Kidney (tissue), 14 donors: ENCODE results near the gene PLAU. TPM values are rescaled to one million over a fixed set of nuclear protein-coding genes. Genes with fewer than 3 reads are reported as not detected.
A peak's percentile ranks its signal among the peaks of the same experiment; 100 is the strongest.

Experiments used
- DNase-seq, 5 donors: peaks; one replicate each; pipeline ENCODE4 v3.0.0-alpha.2; 2013 to 2020
- FAIRE-seq: peaks from 2 replicates; lab custom pipeline; 2012; peaks lifted over from hg19 to GRCh38; lab: Jason Lieb, UNC
- H3K27ac ChIP-seq, 2 donors: one replicate each; pipeline ENCODE4 v1.7.0; 2013; ENCODE audit warnings: low read depth in 2 of 2, low read length in 2 of 2, inconsistent platforms in 1 of 2
- H3K27me3 ChIP-seq: one replicate; pipeline ENCODE4 v1.7.1; 2013; ENCODE audit warnings: low read length, inconsistent platforms; ENCODE audit not compliant: control insufficient read depth, insufficient read depth
- H3K36me3 ChIP-seq, 3 donors: one replicate each; pipeline versions ENCODE4 v1.7.0 to v1.7.1; 2013; ENCODE audit warnings: low read length in 3 of 3, control low read depth in 1 of 3, inconsistent platforms in 1 of 3; ENCODE audit not compliant: insufficient read depth in 3 of 3, control insufficient read depth in 2 of 3
- H3K4me1 ChIP-seq, 3 donors: one replicate each; pipeline versions ENCODE4 v1.7.0 to v1.7.1; 2013; ENCODE audit warnings: low read length in 3 of 3, inconsistent platforms in 1 of 3, low read depth in 1 of 3; ENCODE audit not compliant: control insufficient read depth in 2 of 3, insufficient read depth in 2 of 3
- H3K4me3 ChIP-seq, 3 donors: one replicate each; pipeline versions ENCODE4 v1.7.0 to v1.8.1; 2013; ENCODE audit warnings: low read length in 3 of 3, control low read depth in 1 of 3, inconsistent platforms in 1 of 3
- H3K9ac ChIP-seq, 3 donors: one replicate each; pipeline versions ENCODE4 v1.7.0 to v1.7.1; 2013; ENCODE audit warnings: low read length in 3 of 3, control low read depth in 1 of 3, inconsistent platforms in 1 of 3
- H3K9me3 ChIP-seq, 3 donors: one replicate each; pipeline versions ENCODE4 v1.7.0 to v1.7.1; 2013; ENCODE audit warnings: low read length in 3 of 3, control low read depth in 1 of 3, inconsistent platforms in 1 of 3; ENCODE audit not compliant: control insufficient read depth in 2 of 3, insufficient read depth in 1 of 3
- intact Hi-C: fragments of 100-400 bp; cut with DNase I; formaldehyde crosslinking; loops from one replicate; pipeline ENCODE4 v1.11.1; 2022
- polyA plus RNA-seq: library from polyadenylated mRNA; stranded (reverse); fragments of 350-450 nt; fragmentation: Illumina TruSeq; extraction: RNeasy Lipid Tissue Mini Kit (QIAGEN cat#74804); gene quantifications from one replicate; pipeline ENCODE4 v1.2.3, GENCODE V29; 2014; ENCODE audit warnings: low read depth, low replicate concordance; ENCODE audit not compliant: insufficient read depth
- total RNA-seq: library from RNA; stranded (reverse); fragmentation: NEBNext Ultra II Directional; extraction: Animal tissue kit (Norgen Biotek cat#: 25700); gene quantifications from one replicate; pipeline ENCODE4 v1.2.1, GENCODE V29; 2021
- TF ChIP-seq, protein P1 (sequence below): IDR thresholded peaks from 3 replicates; pipeline ENCODE4 v1.5.1; 2012; ENCODE audit warnings: mild to moderate bottlenecking, moderate library complexity, borderline replicate concordance; ENCODE audit not compliant: insufficient read depth; ENCODE audit errors: extremely low read depth
- donor health status: control.
- donor health status: control.
- donor health status: control.
- donor health status: control.
- donor health status: control.
- donor health status: DM: yes; HTN: yes; CAD: no.
- donor health status: Normal renal cell carcinoma (clear cell type).

Gene PLAU
- total and polyA plus RNA-seq, 2 donors from 2014 or later: 40.8 to 82.5 TPM

DNA sequence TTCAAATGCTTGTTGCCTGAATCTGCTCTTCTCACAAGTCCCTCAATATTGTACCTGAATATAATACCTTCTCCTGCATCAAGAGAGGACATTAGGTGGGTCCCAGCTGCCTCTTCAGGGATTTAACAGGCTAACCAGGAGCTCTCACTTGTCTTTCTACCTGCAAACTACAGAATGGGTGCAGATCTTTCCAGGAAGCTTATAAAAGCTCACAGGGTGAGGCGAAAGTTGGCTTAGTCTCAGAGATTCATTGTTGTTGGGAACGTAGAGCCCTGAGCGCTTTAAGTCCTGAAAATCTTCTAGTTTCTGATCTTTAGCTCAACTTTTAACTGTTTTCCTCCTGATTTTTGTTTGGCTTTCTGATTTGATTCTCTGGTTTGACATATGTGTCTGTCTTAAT, 25.0 kb downstream of the PLAU start:
- intact Hi-C loops: no loop called here
- no peak for FAIRE-seq
- no peak overlapping the region for H3K4me3 ChIP-seq
- TF ChIP-seq, protein P1, sequence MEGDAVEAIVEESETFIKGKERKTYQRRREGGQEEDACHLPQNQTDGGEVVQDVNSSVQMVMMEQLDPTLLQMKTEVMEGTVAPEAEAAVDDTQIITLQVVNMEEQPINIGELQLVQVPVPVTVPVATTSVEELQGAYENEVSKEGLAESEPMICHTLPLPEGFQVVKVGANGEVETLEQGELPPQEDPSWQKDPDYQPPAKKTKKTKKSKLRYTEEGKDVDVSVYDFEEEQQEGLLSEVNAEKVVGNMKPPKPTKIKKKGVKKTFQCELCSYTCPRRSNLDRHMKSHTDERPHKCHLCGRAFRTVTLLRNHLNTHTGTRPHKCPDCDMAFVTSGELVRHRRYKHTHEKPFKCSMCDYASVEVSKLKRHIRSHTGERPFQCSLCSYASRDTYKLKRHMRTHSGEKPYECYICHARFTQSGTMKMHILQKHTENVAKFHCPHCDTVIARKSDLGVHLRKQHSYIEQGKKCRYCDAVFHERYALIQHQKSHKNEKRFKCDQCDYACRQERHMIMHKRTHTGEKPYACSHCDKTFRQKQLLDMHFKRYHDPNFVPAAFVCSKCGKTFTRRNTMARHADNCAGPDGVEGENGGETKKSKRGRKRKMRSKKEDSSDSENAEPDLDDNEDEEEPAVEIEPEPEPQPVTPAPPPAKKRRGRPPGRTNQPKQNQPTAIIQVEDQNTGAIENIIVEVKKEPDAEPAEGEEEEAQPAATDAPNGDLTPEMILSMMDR: no peak
- DNase-seq: no peak
- no peaks in the 10 kb centered on the region for H3K27me3 ChIP-seq
- H3K9ac ChIP-seq: no peak overlapping the region
- H3K36me3 ChIP-seq: no peaks in the 10 kb centered on the region
- H3K4me1 ChIP-seq: peaks cover 0 to 9% (median 7%) of the 10 kb centered on the region in 3 donors
- no peak overlapping the region for H3K27ac ChIP-seq
- no peaks in the 10 kb centered on the region for H3K9me3 ChIP-seq

DNA sequence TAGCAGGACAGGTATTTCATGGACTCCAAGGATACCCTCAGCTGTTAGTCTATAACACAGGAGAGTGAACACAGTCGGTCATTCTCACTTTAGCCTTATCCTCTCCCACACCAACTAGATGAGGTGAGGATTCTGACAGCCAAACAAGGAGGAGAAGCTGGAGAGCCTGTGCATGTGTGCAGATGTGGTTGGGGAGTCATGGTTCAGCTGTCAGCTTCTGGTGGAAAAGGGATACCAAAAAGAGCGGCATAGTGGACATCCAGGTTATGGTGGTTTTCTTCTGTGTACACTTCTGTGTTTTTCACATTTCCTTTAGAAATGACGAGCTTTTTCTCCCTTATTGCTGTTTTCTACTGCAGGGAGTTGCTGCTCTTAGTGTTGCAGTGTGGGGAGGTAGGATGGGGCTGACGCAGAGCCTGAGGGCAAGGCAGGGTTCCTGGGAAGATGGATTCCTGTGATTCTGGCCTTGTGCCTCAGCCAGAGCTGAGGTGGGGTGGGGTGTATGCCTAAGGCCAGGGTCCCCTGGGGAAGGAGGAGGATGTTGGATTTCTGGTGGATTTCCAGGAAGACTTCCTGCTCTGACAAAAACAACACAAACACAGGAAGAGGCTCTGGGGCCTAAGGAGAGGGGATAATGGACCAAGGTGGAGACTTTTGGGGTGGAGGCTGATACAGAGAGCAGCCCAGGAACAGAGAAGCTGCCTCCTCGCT, 26.6 kb downstream of the PLAU start:
- DNase-seq (no peak), FAIRE-seq (no peak)
- peak overlapping the region; percentile 37 to 43 for H3K27ac ChIP-seq
- H3K27me3 ChIP-seq: no peaks in the 10 kb centered on the region
- peaks cover 0 to 9% (median 8%) of the 10 kb centered on the region in 3 donors for H3K4me1 ChIP-seq
- H3K4me3 ChIP-seq: no peak overlapping the region
- TF ChIP-seq, protein P1: no peak
- no peaks in the 10 kb centered on the region for H3K36me3 ChIP-seq
- H3K9me3 ChIP-seq: no peaks in the 10 kb centered on the region
- no peak overlapping the region for H3K9ac ChIP-seq
- intact Hi-C loops: no loop called here

DNA sequence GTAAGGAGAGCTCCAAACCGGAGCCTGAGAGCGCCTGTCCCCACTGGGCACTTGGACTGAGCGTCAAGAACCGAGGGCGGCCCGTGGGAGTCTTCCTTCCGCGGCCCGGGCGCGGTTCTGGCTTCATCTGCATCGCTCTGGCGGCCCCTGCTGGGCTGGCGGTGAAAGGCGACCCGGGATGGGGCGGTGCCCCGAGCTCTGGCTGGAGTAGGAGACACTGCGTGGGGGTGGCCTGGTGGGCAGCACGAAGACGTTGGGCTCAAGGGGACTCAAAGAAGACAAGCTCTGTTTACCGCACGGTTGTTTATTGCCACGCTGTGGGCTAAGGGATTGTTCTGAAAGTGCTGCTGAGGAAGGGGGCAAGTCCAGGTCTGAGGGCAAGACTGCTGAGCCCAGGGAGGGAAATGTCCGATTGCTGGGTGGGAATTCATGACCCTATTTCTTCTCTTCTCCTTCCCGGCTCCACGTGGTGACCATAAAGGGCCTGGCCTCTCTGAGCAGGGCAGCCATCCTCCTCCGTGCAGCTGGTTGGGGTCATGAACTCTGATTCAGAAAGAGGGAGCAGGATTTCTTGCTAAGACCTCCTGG, 29.8 kb downstream of the PLAU start:
- peaks cover 0 to 8% (median 5%) of the 10 kb centered on the region in 3 donors for H3K4me1 ChIP-seq
- H3K9me3 ChIP-seq: no peaks in the 10 kb centered on the region
- no peak for FAIRE-seq
- H3K36me3 ChIP-seq: no peaks in the 10 kb centered on the region
- peak overlapping the region in 1 of 3 donors; percentile 67 for H3K9ac ChIP-seq
- peak; percentile 85 to 94 (median 89) for DNase-seq
- H3K27me3 ChIP-seq: no peaks in the 10 kb centered on the region
- peak overlapping the region in 2 of 3 donors; percentile 14 to 44 for H3K4me3 ChIP-seq
- TF ChIP-seq, protein P1: peak; percentile 90
- H3K27ac ChIP-seq: peak overlapping the region in 1 of 2 donors; percentile 17
- intact Hi-C loops: loop anchor here (10.0 kb wide), 1 partner anchor 56 kb away; no protein-coding TSS in a partner anchor
